ENCODE results near the gene CFHR2. TPM values are rescaled to one million over a fixed set of nuclear protein-coding genes. Genes with fewer than 3 reads are reported as not detected.

The CFHR2 gene
- total RNA-seq: not detected in 2 replicates

DNA sequence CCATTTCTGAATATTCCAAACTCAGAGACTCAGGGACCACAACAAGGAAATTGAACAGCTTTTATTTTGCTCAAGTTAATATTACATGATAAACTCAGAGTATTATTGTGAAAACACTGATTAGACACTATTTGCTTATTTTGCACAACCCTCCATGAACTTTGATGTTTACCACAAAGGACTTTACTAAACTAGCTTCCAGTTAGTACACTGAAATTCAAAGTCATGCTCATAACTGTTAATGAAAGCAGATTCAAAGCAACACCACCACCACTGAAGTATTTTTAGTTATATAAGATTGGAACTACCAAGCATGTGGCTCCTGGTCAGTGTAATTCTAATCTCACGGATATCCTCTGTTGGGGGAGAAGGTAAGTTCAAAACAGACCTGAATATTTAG lies at the start of gene CFHR2:
CFHR2 (plus strand) TSS at position 171 of the 400 bp plus-strand sequence; CDS start at position 314, 143 bp downstream.

DNA sequence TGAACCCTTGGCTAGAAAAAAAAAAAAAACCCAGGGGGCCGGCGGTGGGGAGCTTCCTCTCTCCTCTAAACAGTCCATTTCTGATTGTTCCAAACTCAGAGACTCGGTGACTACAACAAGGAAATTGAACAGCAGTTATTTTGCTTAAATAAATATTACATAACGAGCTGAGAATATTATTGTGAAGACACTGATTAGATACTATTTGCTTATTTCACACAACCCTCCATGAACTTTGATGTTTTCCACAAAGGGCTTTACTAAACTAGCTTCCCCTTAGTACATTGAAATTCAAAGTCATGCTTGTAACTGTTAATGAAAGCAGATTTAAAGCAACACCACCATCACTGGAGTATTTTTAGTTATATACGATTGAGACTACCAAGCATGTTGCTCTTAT lies 33.7 kb downstream of the CFHR2 start, which contains the start of gene CFHR5:
CFHR5 (plus strand) TSS at position 279 of the 400 bp plus-strand sequence; CDS start at position 388, 109 bp downstream.

Other genes starting within 250 kb of the CFHR2 start
- not detected in 2 replicates for gene CFHR3, start 168.9 kb upstream of the CFHR2 start, total RNA-seq
- 0.17 TPM in 1 of 2 replicates, not detected in the other for gene CFHR1, start 124.0 kb upstream of the CFHR2 start, total RNA-seq
- gene CFHR4, start 55.7 kb upstream of the CFHR2 start, total RNA-seq: not detected in 2 replicates
- gene CFHR5, start 33.8 kb downstream of the CFHR2 start, total RNA-seq: not detected in 2 replicates
- not detected in 2 replicates for gene F13B, start 123.5 kb downstream of the CFHR2 start, total RNA-seq
- gene ASPM, start 202.9 kb downstream of the CFHR2 start, total RNA-seq: 28.2 and 39.3 TPM in 2 replicates

All from bronchus fibroblast of lung (primary cell).